ENCODE measurements around the gene RET.

RET gene

GRCh38 chr10:43073721-43074120, 3.1 kb upstream of the RET start:
- in situ Hi-C loops (cut with MboI; ENCODE audit: low pct_unique_long_range_greater_than_20kb, low sequenced_read_pairs): no loop called here

DNA sequence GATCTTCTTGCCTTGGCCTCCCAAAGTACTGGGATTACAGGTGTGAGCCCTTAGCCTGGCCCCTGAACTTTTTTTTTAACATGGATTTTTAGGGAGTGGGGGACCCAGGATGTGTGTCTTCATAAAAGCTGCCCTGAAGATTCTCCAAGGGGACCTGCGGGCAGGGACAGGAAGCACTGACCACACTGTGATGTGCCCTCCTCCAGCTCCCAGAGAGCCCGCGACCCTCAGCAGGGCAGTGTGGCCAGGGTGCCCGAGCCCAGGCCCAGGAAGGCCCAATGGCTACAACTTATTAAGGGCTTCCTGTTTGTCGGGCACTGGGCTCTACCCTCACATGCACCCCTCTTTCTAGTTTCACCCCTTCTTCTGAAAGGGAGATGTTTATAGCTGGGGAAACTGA, 2.5 kb upstream of the RET start:
- in situ Hi-C loops (cut with MboI; ENCODE audit: low pct_unique_long_range_greater_than_20kb, low sequenced_read_pairs): no loop called here
- no peak for DNase-seq

More at GRCh38 chr10:43073721-43074120, 3.1 kb upstream of the RET start:
- DNase-seq: no peak

DNA sequence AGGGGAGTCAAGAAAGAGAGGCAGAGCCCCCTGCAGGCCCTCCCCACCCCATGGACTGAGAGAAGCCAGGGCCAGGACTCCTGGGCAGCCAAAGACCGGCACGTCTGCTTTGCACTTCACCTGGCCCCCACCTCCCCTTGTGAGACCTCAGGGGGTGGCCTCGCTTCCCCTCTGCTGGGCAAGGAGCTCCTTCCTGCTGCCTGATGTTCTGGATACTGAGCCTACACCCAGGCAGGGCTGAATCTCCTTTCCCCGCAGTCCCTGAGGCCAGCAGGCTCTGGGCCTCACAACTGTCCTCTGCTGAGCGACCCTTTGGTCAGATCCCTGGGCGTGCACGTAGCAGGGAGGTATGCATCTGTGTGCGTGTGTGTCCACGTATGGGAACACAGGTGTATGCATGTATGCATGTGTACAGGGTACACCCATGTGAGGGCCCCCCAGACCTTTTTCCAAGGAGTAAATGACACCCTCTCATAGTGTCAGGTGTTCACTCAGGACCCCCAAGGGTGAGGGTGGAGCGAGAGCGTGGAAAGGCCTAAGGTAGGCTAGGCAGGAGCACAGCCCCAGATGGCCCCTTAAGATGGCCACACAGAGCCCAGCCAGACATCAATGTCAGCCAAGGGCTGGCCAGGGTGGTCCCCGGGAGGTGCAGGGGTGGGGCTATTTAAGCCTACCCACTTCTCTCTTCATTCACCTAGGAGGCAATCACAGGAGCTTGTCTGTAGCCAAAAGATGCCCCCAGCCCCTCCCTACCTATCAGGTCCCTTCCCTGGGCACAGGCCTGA, 1.9 kb upstream of the RET start:
- DNase-seq: no peak
- in situ Hi-C loops (cut with MboI; ENCODE audit: low pct_unique_long_range_greater_than_20kb, low sequenced_read_pairs): loop anchor here (25.0 kb wide), 1 partner anchor 213 kb away; no protein-coding TSS in a partner anchor

DNA sequence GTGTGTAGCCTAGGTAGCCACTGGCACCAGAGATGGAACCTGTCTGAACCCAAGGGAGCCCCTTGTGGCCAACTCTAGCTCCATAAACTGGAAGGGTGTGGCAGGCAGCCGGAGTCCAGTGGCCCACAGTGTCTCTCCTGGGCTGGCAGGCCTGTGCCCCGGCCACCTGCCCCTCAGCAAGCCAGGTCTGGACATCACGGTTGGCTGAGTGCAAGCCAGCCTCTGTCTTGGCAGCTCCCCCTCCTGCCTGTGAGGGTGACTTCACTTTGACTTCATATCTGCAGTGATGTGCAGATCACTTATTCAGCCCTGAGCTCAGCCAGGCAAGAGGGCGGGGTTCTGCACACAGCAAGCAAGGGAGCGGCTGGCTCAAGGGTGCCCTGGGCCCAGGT, 1.3 kb upstream of the RET start:
- in situ Hi-C loops (cut with MboI; ENCODE audit: low pct_unique_long_range_greater_than_20kb, low sequenced_read_pairs): loop anchor here (25.0 kb wide), 1 partner anchor 213 kb away; no protein-coding TSS in a partner anchor
- no peak for DNase-seq

DNA sequence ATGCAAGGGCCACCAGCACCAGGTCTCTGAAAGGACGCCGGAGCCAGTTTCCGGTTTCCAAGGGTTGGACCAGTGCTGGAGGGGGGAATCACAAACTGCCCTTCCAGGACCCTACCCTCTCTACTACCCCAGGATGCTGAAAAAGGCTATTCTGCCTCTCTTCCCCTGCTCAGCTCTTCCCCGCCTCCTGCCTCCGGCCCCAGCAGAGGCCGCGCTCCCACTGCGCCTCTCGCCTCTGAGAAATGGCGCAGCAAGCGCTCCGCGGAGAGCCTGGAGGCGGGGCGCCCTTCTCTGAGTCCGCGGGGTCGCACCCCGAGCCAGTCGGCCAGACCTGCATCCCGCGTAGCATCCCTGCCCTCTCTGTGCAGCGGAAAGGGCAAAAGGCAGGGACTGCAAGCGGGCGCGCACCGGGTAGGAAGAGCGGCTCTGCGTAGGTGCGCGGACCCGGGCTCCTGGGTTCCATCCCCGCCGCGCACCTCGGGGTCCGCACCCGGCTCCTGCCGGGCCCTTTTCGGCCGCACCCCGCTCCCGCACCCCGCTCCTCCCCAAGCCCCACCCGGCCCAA, 476 bp upstream of the RET start:
- DNase-seq: peak; percentile 18
- in situ Hi-C loops (cut with MboI; ENCODE audit: low pct_unique_long_range_greater_than_20kb, low sequenced_read_pairs): loop anchor here (25.0 kb wide), 1 partner anchor 214 kb away; no protein-coding TSS in a partner anchor

- in situ Hi-C loops (cut with MboI; ENCODE audit: low pct_unique_long_range_greater_than_20kb, low sequenced_read_pairs): loop anchor here (25.0 kb wide), 1 partner anchor 215 kb away; no protein-coding TSS in a partner anchor
These were observed 727 bp downstream of the RET start for GRCh38 chr10:43077421-43078171.

DNA sequence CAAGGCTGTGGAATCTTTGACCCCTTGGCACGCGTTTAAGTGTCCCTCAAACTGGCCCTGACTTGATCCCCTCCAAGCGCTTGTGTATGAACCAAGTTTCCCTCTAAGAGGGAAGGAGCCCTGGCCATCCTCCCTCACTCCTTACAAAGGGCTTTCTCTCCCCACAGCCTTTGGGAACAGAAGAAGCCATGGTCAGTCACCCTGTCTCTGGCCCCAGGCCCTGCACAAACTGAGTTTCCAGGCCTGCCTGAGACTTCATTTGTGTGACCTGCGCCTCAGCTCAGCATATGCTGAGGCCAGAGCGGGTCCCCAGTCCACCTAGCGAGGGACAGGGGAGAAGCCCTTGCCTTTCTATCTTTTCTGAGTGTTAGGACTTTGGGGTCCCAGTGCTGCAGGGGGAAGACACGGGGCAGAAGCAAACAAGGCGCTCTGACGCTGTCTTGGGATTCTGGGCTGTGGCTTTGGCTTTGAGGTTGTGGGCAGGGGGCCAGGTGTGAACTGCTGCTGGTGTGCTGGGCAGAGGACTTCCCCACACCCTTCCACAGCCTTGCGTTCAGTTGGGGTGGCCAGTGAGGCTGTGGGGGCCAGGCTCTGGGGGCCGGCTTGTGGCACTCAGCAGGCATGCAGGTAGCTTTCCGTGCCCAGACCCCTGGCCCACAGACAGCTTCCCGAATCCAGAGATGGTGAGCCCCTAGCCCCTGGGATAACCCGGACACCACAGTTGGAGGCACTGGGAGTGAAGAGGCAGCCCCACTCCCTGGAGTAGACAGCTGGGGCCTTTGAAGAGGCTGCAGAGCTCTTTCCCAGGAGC, 1.5 kb downstream of the RET start:
- DNase-seq: peak; percentile 7
- in situ Hi-C loops (cut with MboI; ENCODE audit: low pct_unique_long_range_greater_than_20kb, low sequenced_read_pairs): loop anchor here (25.0 kb wide), 1 partner anchor 216 kb away; no protein-coding TSS in a partner anchor

More at GRCh38 chr10:43077421-43078171, 727 bp downstream of the RET start:
- DNase-seq: no peak

- in situ Hi-C loops (cut with MboI; ENCODE audit: low pct_unique_long_range_greater_than_20kb, low sequenced_read_pairs): loop anchor here (25.0 kb wide), 1 partner anchor 217 kb away; no protein-coding TSS in a partner anchor
These were observed 2.1 kb downstream of the RET start for GRCh38 chr10:43078986-43079273.

GRCh38 chr10:43079856-43080255, 3.0 kb downstream of the RET start:
- DNase-seq: no peak
- in situ Hi-C loops (cut with MboI; ENCODE audit: low pct_unique_long_range_greater_than_20kb, low sequenced_read_pairs): loop anchor here (25.0 kb wide), 1 partner anchor 218 kb away; no protein-coding TSS in a partner anchor

More at GRCh38 chr10:43078986-43079273, 2.1 kb downstream of the RET start:
- peak; percentile 33 for DNase-seq

DNA sequence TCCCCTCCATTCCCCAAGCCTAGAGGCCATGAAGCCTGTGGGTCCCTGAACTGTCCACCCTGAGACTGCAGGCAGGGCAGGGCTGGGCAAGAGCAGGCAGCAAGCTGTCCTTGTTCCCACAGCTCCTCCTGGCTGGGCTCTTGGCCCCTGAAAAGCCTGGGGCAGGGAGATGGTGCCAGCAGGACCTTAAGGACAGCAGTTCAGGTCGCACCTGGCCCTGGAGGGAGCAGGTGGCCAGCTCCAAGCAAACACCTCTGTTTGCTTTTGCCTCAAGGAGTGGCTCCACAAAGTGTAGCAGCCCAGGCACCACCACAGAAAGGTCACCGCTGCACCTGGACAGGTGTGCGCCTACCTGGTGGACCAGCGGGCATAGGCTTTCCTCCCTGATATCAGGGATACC, 5.2 kb downstream of the RET start:
- DNase-seq: no peak
- in situ Hi-C loops (cut with MboI; ENCODE audit: low pct_unique_long_range_greater_than_20kb, low sequenced_read_pairs): loop anchor here (25.0 kb wide), 1 partner anchor 220 kb away; no protein-coding TSS in a partner anchor

- in situ Hi-C loops (cut with MboI; ENCODE audit: low pct_unique_long_range_greater_than_20kb, low sequenced_read_pairs): loop anchor here (25.0 kb wide), 1 partner anchor 220 kb away; no protein-coding TSS in a partner anchor
These were observed 5.9 kb downstream of the RET start for GRCh38 chr10:43082746-43083145.

DNA sequence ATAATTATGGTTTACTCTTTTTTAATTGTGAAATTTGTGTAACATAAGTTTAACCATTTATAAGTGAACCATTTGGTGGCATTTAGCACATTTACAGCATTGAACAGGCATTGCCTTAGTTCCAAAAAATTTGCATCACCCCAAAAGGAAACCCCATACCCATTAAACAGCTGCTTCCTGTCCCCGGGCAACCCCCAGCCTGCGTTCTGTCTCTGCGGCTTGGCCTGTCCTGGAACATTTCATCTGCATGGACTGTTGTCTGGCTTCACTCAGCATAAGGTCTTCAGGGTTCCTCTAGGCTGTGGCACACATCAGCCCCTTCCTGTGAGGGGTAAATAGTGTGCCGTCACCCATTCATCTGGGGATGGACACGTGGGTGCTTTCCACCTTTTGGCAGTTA, 6.9 kb downstream of the RET start:
- in situ Hi-C loops (cut with MboI; ENCODE audit: low pct_unique_long_range_greater_than_20kb, low sequenced_read_pairs): loop anchor here (25.0 kb wide), 1 partner anchor 221 kb away; no protein-coding TSS in a partner anchor
- peak; percentile 7 for DNase-seq

More at GRCh38 chr10:43082746-43083145, 5.9 kb downstream of the RET start:
- no peak for DNase-seq

- DNase-seq: no peak
- in situ Hi-C loops (cut with MboI; ENCODE audit: low pct_unique_long_range_greater_than_20kb, low sequenced_read_pairs): loop anchor here (25.0 kb wide), 1 partner anchor 223 kb away; no protein-coding TSS in a partner anchor
These were observed 7.9 kb downstream of the RET start for GRCh38 chr10:43084812-43085211.

DNA sequence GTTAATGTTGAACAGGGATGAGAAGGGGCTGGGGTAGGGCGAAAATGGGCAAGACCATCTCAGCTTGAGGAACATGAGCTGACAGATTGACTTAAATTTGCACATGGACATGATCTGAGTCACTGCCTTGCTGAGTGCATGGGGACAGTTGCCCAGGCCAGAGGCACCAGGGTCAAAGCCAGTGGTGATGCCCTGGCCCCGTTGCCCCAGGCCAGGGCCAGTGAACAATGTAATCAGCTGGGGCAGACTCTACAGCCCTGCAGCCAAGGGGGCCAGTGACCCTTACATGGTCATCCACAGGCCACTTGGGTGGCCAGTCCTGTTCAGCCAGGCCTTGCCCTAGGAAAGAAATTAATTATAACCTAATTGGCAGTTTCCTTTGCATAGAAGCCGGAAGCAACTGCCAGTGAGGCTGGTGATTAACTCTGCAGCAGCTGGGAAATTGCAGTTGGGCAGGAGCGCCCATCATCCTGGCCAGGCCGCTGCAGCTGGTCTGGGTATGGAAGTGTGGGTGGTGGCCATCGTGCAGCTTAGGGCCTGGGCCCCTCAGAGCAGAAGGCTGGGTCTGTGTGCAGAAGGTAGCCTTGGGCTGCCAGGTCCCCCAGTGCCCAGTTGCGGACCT, 9.6 kb downstream of the RET start:
- DNase-seq: no peak
- in situ Hi-C loops (cut with MboI; ENCODE audit: low pct_unique_long_range_greater_than_20kb, low sequenced_read_pairs): loop anchor here (25.0 kb wide), 1 partner anchor 224 kb away; no protein-coding TSS in a partner anchor

GRCh38 chr10:43089519-43089918, 12.7 kb downstream of the RET start:
- no peak for DNase-seq
- in situ Hi-C loops (cut with MboI; ENCODE audit: low pct_unique_long_range_greater_than_20kb, low sequenced_read_pairs): loop anchor here (25.0 kb wide), 1 partner anchor 227 kb away; no protein-coding TSS in a partner anchor

DNA sequence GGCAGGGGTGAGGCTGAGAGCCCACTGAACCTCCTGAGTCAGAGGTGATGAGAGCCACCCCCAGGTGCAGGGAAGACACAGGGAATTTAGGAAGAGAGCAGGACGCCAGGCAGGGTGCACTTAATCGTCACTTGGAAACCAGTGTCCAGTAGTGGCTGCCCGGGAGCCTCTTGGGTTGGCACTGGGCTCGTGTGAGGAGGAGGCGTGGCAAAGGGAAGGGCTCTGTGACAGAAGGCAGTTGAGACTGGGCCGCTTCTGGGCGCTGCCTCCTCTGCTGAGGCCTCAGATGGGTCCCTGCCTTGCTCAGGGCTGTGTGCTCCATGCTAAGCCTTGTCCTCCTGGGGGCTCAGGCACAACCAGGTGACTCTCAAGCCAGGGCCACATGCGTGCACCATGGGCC, 13.3 kb downstream of the RET start:
- no peak for DNase-seq
- in situ Hi-C loops (cut with MboI; ENCODE audit: low pct_unique_long_range_greater_than_20kb, low sequenced_read_pairs): loop anchor here (25.0 kb wide), 1 partner anchor 228 kb away; no protein-coding TSS in a partner anchor

GRCh38 chr10:43090664-43091063, 13.8 kb downstream of the RET start:
- DNase-seq: no peak
- in situ Hi-C loops (cut with MboI; ENCODE audit: low pct_unique_long_range_greater_than_20kb, low sequenced_read_pairs): loop anchor here (25.0 kb wide), 1 partner anchor 228 kb away; no protein-coding TSS in a partner anchor

DNA sequence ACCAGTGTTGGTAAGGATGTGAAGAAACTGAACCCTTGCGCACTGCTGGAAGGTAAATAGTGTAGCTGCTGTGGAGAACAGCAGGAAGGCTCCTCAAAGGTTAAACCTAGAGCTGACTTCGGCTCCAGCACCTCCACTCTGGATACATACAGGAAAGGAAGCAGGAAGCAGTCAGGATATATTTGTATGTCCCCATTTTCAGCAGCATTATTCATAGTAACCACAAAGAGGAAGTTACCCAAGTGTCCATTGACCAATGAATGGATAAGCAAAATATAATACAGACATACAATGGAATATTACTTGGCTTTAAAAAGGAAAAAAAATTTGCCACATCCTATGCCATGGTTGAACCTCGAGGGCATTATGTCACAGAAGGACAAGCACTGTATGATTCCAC, 15.0 kb downstream of the RET start:
- DNase-seq: peak; percentile 59
- in situ Hi-C loops (cut with MboI; ENCODE audit: low pct_unique_long_range_greater_than_20kb, low sequenced_read_pairs): loop anchor here (25.0 kb wide), 1 partner anchor 230 kb away; no protein-coding TSS in a partner anchor

Measured in KBM-7 (cell line).